BLaER1 (cell line): ENCODE data around the gene HSPB6.

ENCODE experiments used
- H3K27ac ChIP-seq: shearing (Covaris generic); formaldehyde crosslinking; 2 replicates; pipeline ENCODE4 v1.8.1; 2022
- H3K27me3 ChIP-seq: shearing (Covaris generic); formaldehyde crosslinking; 2 replicates; pipeline ENCODE4 v1.8.1; 2022
- H3K36me3 ChIP-seq: shearing (Covaris generic); formaldehyde crosslinking; 2 replicates; pipeline ENCODE4 v1.8.1; 2022
- H3K4me1 ChIP-seq: shearing (Covaris generic); formaldehyde crosslinking; 2 replicates; pipeline ENCODE4 v1.8.1; 2022
- H3K4me2 ChIP-seq: shearing (Covaris generic); formaldehyde crosslinking; 2 replicates; pipeline ENCODE4 v1.8.1; 2022
- H3K4me3 ChIP-seq: shearing (Covaris generic); formaldehyde crosslinking; 2 replicates; pipeline ENCODE4 v1.8.1; 2022
- H3K9ac ChIP-seq: shearing (Covaris generic); formaldehyde crosslinking; 2 replicates; pipeline ENCODE4 v1.8.1; 2022
- H3K9me3 ChIP-seq: shearing (Covaris generic); formaldehyde crosslinking; 2 replicates; pipeline ENCODE4 v1.8.1; 2022
- H4K20me1 ChIP-seq: shearing (Covaris generic); formaldehyde crosslinking; 2 replicates; pipeline ENCODE4 v1.8.1; 2022
- Cebpa-rat ChIP-seq: shearing (Covaris generic); IDR thresholded peaks from 2 replicates; pipeline ENCODE4 v1.8.1; 2022

Gene HSPB6

GRCh38 chr19:35792888-35793287 lies 36.1 kb upstream of the HSPB6 start:
- peak overlapping the region; percentile 76 for H3K4me2 ChIP-seq
- H3K27me3 ChIP-seq: no peaks in the 10 kb centered on the region; the same call in 1 of the 2 replicates
- H3K9me3 ChIP-seq: no peaks in the 10 kb centered on the region
- H3K27ac ChIP-seq: peak overlapping the region; percentile 40
- H3K9ac ChIP-seq: 0 out of 2 replicates have a peak overlapping the region, but pooled peaks have one; percentile 8
- peaks cover 9% of the 10 kb centered on the region; the same call in 1 of the 2 replicates for H4K20me1 ChIP-seq
- TF ChIP-seq Cebpa-rat: no peak
- H3K4me3 ChIP-seq: 0 out of 2 replicates have a peak overlapping the region, but pooled peaks have one; percentile 4
- H3K36me3 ChIP-seq: peaks cover 13% of the 10 kb centered on the region; the same call in 1 of the 2 replicates
- H3K4me1 ChIP-seq: peaks cover 56% of the 10 kb centered on the region

- no peak overlapping the region for H3K9ac ChIP-seq
- peaks cover 55% of the 10 kb centered on the region for H3K4me1 ChIP-seq
- TF ChIP-seq Cebpa-rat: no peak
- H3K4me3 ChIP-seq: no peak overlapping the region
- peaks cover 9% of the 10 kb centered on the region; the same call in 1 of the 2 replicates for H4K20me1 ChIP-seq
- H3K9me3 ChIP-seq: no peaks in the 10 kb centered on the region
- peaks cover 18% of the 10 kb centered on the region for H3K36me3 ChIP-seq
- H3K27me3 ChIP-seq: no peaks in the 10 kb centered on the region; the same call in 1 of the 2 replicates
- H3K4me2 ChIP-seq: peak overlapping the region; percentile 76
- no peak overlapping the region for H3K27ac ChIP-seq
Observed at GRCh38 chr19:35792312-35792711, 35.5 kb upstream of the HSPB6 start.

- H3K36me3 ChIP-seq: peaks cover 23% of the 10 kb centered on the region
- H3K9me3 ChIP-seq: no peaks in the 10 kb centered on the region
- no peak overlapping the region for H3K27ac ChIP-seq
- peaks cover 9% of the 10 kb centered on the region; the same call in 1 of the 2 replicates for H4K20me1 ChIP-seq
- peaks cover 50% of the 10 kb centered on the region for H3K4me1 ChIP-seq
- no peak overlapping the region for H3K9ac ChIP-seq
- no peaks in the 10 kb centered on the region; the same call in 1 of the 2 replicates for H3K27me3 ChIP-seq
- TF ChIP-seq Cebpa-rat: no peak
- H3K4me3 ChIP-seq: no peak overlapping the region
- H3K4me2 ChIP-seq: peak overlapping the region; percentile 76; the same call in 1 of the 2 replicates
Observed at GRCh38 chr19:35791814-35792279, 35.0 kb upstream of the HSPB6 start.

- TF ChIP-seq Cebpa-rat: no peak
- no peaks in the 10 kb centered on the region for H3K9me3 ChIP-seq
- H3K4me1 ChIP-seq: peaks cover 45% of the 10 kb centered on the region
- no peak overlapping the region for H3K9ac ChIP-seq
- H4K20me1 ChIP-seq: peaks cover 9% of the 10 kb centered on the region; the same call in 1 of the 2 replicates
- H3K4me3 ChIP-seq: no peak overlapping the region
- H3K4me2 ChIP-seq: peak overlapping the region; percentile 76
- peak overlapping the region; percentile 35 for H3K27ac ChIP-seq
- H3K36me3 ChIP-seq: peaks cover 29% of the 10 kb centered on the region
- H3K27me3 ChIP-seq: no peaks in the 10 kb centered on the region
Observed at GRCh38 chr19:35790981-35791813, 34.4 kb upstream of the HSPB6 start.

- no peaks in the 10 kb centered on the region for H3K9me3 ChIP-seq
- H3K9ac ChIP-seq: no peak overlapping the region
- peaks cover 38% of the 10 kb centered on the region for H3K36me3 ChIP-seq
- peak overlapping the region; percentile 35; the same call in 1 of the 2 replicates for H3K27ac ChIP-seq
- H3K4me1 ChIP-seq: peaks cover 45% of the 10 kb centered on the region
- peak overlapping the region; percentile 76 for H3K4me2 ChIP-seq
- TF ChIP-seq Cebpa-rat: no peak
- peaks cover 9% of the 10 kb centered on the region; the same call in 1 of the 2 replicates for H4K20me1 ChIP-seq
- H3K4me3 ChIP-seq: no peak overlapping the region
- H3K27me3 ChIP-seq: no peaks in the 10 kb centered on the region
Observed at GRCh38 chr19:35789978-35790944, 33.4 kb upstream of the HSPB6 start.

GRCh38 chr19:35789195-35789977 lies 32.6 kb upstream of the HSPB6 start:
- Histone ChIP-seq H3K4me1 (peaks cover 45% of the 10 kb centered on the region), H3K4me2 (no peak overlapping the region), H3K36me3 (peaks cover 45% of the 10 kb centered on the region), H4K20me1 (peaks cover 9% of the 10 kb centered on the region; the same call in 1 of the 2 replicates), H3K9me3 (no peaks in the 10 kb centered on the region), H3K4me3 (no peak overlapping the region), H3K27me3 (no peaks in the 10 kb centered on the region), H3K9ac (no peak overlapping the region; the same call in 1 of the 2 replicates), H3K27ac (peak overlapping the region; percentile 30; the same call in 1 of the 2 replicates)
- no peak for TF ChIP-seq Cebpa-rat

GRCh38 chr19:35788205-35788960 lies 31.6 kb upstream of the HSPB6 start:
- Histone ChIP-seq H3K4me3 (no peak overlapping the region), H3K27me3 (no peaks in the 10 kb centered on the region), H3K9ac (no peak overlapping the region), H3K36me3 (peaks cover 50% of the 10 kb centered on the region), H3K4me1 (peaks cover 40% of the 10 kb centered on the region), H3K27ac (peak overlapping the region; percentile 30; the same call in 1 of the 2 replicates), H3K9me3 (no peaks in the 10 kb centered on the region), H3K4me2 (no peak overlapping the region), H4K20me1 (peaks cover 9% of the 10 kb centered on the region; the same call in 1 of the 2 replicates)
- no peak for TF ChIP-seq Cebpa-rat

- Histone ChIP-seq H3K4me1 (peaks cover 40% of the 10 kb centered on the region), H3K27ac (no peak overlapping the region), H3K36me3 (peaks cover 61% of the 10 kb centered on the region)
Observed at GRCh38 chr19:35787227-35787799, 30.5 kb upstream of the HSPB6 start.

More at GRCh38 chr19:35787227-35787799, 30.5 kb upstream of the HSPB6 start:
- Histone ChIP-seq H3K9ac (no peak overlapping the region), H3K27me3 (no peaks in the 10 kb centered on the region), H4K20me1 (peaks cover 9% of the 10 kb centered on the region; the same call in 1 of the 2 replicates), H3K4me3 (no peak overlapping the region), H3K9me3 (no peaks in the 10 kb centered on the region), H3K4me2 (no peak overlapping the region)
- TF ChIP-seq Cebpa-rat: no peak
